Upper lobe of right lung (tissue), 1 donor: ENCODE results near the gene PLIN1. TPM values are rescaled to one million over a fixed set of nuclear protein-coding genes. Genes with fewer than 3 reads are reported as not detected.

ENCODE experiments used
- ATAC-seq: fragments of 200-7000 bp; cut with Tn5 transposase; one replicate; pipeline ENCODE4 v1.9.1; 2020; ENCODE audit warnings: mild to moderate bottlenecking, moderate library complexity
- DNase-seq: peaks from one replicate; pipeline ENCODE4 v3.0.0-alpha.2; 2020
- H3K27ac ChIP-seq: fragments of 200-600 bp; one replicate; pipeline ENCODE4 v1.8.0; 2022
- H3K27me3 ChIP-seq: fragments of 200-600 bp; one replicate; pipeline ENCODE4 v1.8.0; 2022; ENCODE audit warnings: mild to moderate bottlenecking
- H3K36me3 ChIP-seq: fragments of 200-600 bp; one replicate; pipeline ENCODE4 v1.8.0; 2022
- H3K4me1 ChIP-seq: fragments of 200-600 bp; one replicate; pipeline ENCODE4 v1.8.0; 2022
- H3K4me3 ChIP-seq: fragments of 200-600 bp; one replicate; pipeline ENCODE4 v1.8.0; 2022; ENCODE audit warnings: mild to moderate bottlenecking
- H3K9me3 ChIP-seq: fragments of 200-600 bp; one replicate; pipeline ENCODE4 v1.8.0; 2022
- intact Hi-C: fragments of 100-400 bp; cut with DNase I; formaldehyde crosslinking; loops from one replicate; pipeline ENCODE4 v1.11.0; 2022
- total RNA-seq: library from RNA; stranded (reverse); fragmentation: NEBNext Ultra II Directional; extraction: Animal tissue kit (Norgen Biotek cat#: 25700); gene quantifications from one replicate; pipeline ENCODE4 v1.2.1, GENCODE V29; 2021
- TF ChIP-seq, protein P1 (sequence below): fragments of 200-600 bp; IDR thresholded peaks from one replicate; pipeline ENCODE4 v1.8.0; 2022; ENCODE audit warnings: antibody characterized with exemption
- donor health status: DM: no; HTN: yes; CAD: no; lungs with severe emphysema.

PLIN1 gene
- total RNA-seq, 1 donor from 2014 or later: 1.1 TPM

DNA sequence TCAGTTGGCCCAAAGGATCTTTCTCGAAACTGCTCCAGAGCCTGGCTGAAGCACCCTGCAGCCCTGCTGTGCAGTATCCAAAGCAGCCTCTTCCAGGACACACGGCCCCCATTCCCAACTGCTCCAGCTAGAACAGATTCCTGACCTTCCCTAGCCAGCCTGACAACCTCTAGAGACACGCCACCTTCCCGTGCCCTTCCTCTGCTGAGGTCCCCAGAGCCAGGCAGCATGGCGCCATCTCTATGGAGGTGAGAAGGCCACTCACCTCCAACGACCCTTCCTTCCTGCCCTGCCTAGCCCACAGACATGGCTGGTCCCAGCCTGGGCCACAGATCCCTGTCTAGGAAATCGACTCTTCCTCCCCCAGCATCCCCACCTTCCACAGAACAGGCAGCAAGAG, 27.0 kb downstream of the PLIN1 start:
- TF ChIP-seq, protein P1, sequence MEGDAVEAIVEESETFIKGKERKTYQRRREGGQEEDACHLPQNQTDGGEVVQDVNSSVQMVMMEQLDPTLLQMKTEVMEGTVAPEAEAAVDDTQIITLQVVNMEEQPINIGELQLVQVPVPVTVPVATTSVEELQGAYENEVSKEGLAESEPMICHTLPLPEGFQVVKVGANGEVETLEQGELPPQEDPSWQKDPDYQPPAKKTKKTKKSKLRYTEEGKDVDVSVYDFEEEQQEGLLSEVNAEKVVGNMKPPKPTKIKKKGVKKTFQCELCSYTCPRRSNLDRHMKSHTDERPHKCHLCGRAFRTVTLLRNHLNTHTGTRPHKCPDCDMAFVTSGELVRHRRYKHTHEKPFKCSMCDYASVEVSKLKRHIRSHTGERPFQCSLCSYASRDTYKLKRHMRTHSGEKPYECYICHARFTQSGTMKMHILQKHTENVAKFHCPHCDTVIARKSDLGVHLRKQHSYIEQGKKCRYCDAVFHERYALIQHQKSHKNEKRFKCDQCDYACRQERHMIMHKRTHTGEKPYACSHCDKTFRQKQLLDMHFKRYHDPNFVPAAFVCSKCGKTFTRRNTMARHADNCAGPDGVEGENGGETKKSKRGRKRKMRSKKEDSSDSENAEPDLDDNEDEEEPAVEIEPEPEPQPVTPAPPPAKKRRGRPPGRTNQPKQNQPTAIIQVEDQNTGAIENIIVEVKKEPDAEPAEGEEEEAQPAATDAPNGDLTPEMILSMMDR: no peak
- Histone ChIP-seq H3K4me3 (no peak overlapping the region), H3K4me1 (no peaks in the 10 kb centered on the region), H3K36me3 (no peaks in the 10 kb centered on the region), H3K27me3 (peaks cover 22% of the 10 kb centered on the region), H3K9me3 (no peaks in the 10 kb centered on the region), H3K27ac (no peak overlapping the region)
- DNase-seq (no peak), ATAC-seq (no peak)
- intact Hi-C loops: no loop called here

DNA sequence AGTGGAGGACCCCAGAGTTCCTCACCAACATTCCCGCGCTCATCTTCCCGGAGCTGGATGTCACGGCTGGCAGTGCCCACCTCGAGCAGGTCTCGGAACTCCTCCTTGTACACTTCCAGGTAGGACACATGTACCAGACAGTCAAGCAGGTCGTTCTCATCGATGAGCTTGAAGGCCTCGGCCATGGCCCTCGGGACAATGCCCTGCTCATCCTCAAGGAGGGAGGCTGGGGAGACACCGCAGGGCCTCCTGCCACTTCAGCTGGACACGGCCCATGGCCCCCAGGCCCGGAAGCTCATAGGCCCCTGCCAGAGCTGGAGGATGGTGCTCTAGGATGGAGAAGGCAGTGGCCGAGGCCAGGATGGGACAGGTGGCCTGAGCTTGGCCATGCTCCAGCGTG, 29.5 kb downstream of the PLIN1 start:
- no peak for DNase-seq
- TF ChIP-seq, protein P1: no peak
- Histone ChIP-seq H3K36me3 (no peaks in the 10 kb centered on the region), H3K27ac (no peak overlapping the region), H3K4me3 (no peak overlapping the region), H3K9me3 (no peaks in the 10 kb centered on the region), H3K27me3 (peaks cover 13% of the 10 kb centered on the region), H3K4me1 (no peaks in the 10 kb centered on the region)
- no peak for ATAC-seq
- intact Hi-C loops: no loop called here

DNA sequence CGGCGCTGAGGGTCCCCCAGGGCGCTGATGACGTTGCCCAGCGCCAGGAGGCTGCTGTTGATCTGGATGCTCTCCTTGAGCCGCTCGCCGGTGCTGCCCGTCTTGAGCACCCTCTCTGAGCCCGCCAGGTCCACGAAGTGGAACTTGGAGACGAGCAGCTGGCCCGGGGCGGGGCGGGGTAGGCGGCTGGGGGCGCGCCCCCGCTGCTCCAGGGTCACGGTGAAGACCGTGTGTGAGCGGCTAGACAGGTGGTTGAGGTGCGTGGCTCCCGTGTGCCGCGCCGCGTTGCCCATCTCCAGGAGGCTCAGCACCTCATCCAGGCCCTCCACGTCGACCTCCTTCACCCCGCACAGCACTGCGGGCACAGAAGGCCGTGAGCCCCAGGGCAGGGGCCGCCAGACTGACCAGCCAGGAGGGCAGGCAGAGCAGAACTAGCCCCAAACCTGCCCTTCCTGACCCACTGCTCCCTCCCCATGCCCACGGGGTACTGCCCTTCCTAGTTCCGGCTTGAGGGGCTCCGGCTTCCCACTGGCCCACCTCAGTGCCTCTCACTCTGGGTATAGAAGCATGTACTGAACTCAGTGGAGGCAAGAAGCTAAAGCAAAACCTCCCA, 30.0 kb downstream of the PLIN1 start:
- H3K36me3 ChIP-seq: no peaks in the 10 kb centered on the region
- H3K9me3 ChIP-seq: no peaks in the 10 kb centered on the region
- no peak for DNase-seq
- no peak for ATAC-seq
- TF ChIP-seq, protein P1: no peak
- H3K4me1 ChIP-seq: no peaks in the 10 kb centered on the region
- intact Hi-C loops: no loop called here
- H3K27ac ChIP-seq: no peak overlapping the region
- H3K4me3 ChIP-seq: no peak overlapping the region
- H3K27me3 ChIP-seq: peaks cover 7% of the 10 kb centered on the region

DNA sequence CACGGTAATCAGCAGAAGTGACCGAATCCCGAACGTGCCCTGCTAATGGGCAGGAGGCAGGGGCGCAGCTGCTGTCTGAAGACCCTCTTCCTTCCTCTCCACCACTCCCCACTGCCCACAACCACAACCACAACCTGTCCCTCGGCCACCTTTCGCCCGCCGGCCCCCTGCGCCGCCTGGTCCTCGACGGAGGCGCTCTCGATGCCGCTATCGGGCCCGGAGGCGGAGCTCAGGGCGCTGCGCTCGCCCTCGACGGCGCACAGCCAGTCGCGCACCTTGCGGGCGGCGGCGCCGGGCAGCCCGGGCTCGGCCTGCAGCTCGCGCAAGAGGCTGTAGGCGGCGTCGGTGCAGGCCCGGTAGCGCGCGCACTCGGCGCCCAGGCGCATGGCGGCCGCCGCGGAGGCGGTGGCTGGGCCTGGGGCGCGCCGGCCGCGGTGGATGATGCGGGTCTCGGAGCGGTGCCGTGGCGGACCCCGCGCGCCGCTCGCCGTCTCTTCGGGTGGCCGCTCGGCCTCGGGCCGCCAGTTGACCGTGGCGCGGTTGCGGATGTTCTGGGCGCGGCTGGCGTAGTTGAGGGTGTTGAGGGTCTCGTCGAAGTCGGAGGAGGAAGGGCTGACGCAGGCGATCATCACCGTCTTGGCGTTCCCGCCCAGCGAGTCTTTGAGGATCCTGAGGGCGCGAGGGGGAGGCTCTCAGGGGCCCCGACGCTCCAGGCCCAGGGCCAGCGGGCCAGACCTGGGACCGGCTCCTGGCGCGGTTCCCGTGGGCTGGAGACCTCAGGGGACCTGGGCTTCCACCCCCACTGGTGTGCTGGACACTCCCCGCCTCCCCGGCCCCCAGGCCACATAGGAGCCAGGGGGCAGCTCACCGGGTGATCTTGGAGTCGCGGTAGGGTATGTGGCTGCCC, 30.8 kb downstream of the PLIN1 start:
- H3K4me3 ChIP-seq: no peak overlapping the region
- H3K27ac ChIP-seq: no peak overlapping the region
- no peaks in the 10 kb centered on the region for H3K4me1 ChIP-seq
- no peak for ATAC-seq
- H3K9me3 ChIP-seq: no peaks in the 10 kb centered on the region
- intact Hi-C loops: no loop called here
- no peaks in the 10 kb centered on the region for H3K36me3 ChIP-seq
- H3K27me3 ChIP-seq: peaks cover 4% of the 10 kb centered on the region
- TF ChIP-seq, protein P1: no peak
- DNase-seq: no peak

DNA sequence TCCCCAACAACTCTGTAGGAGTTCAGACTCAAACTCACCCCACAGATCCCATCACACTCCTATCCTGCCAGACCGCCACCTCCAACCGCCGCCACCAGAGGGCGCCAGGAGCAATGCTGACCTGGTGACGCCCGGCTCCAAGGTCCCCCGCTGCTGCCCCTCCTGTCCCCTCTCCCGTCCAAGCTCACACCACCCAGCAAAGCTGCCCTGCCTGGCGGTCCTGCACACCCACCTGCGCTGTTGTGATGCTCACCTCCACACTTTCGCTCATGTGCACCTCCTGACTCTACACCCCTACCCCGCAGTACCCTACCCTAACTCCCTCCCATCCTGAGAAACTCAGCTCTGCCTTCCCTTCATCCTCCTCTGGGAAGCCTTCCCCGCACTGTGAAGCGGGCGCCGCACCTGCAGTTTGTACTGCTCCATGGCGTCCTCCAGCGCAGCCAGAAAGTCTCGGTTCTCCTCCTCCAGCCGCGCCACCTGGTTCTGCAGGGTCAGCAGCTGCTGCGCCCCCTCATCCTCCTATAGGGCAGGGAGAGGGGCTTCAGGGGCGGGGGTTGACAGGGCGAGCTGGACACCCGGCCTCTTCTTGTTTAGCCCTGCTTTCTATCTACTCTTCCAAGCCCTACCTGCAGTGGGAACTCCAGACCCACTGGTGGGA, 31.8 kb downstream of the PLIN1 start:
- no peaks in the 10 kb centered on the region for H3K9me3 ChIP-seq
- no peak overlapping the region for H3K27ac ChIP-seq
- no peaks in the 10 kb centered on the region for H3K27me3 ChIP-seq
- H3K4me3 ChIP-seq: no peak overlapping the region
- ATAC-seq: peak; percentile 86
- intact Hi-C loops: no loop called here
- no peaks in the 10 kb centered on the region for H3K4me1 ChIP-seq
- DNase-seq: peak; percentile 90
- TF ChIP-seq, protein P1: peak; percentile 85
- H3K36me3 ChIP-seq: no peaks in the 10 kb centered on the region
